HEK293 (cell line): Measurements from ENCODE around the gene VILL.

ENCODE experiments used
- CTCF ChIA-PET: fragments of 350-600 bp; formaldehyde crosslinking; extraction: SDS; loops from one replicate; lab custom pipeline; 2021; ENCODE audit warnings: antibody characterized with exemption; lab: Yijun Ruan, JAX
- POLR2A ChIA-PET: fragments of 300-600 bp; formaldehyde crosslinking; extraction: SDS; loops from one replicate; lab custom pipeline; 2020; ENCODE audit warnings: antibody characterized with exemption, inconsistent platforms; lab: Yijun Ruan, JAX
- H3K27ac ChIP-seq: fragments of 200-500 bp; sonication (Bioruptor generic); 2 replicates; pipeline ENCODE4 v1.5.1; 2014; ENCODE audit warnings: low read depth, low read length, control low read depth, inconsistent platforms; ENCODE audit errors: extremely low read depth
- H3K36me3 ChIP-seq, 2 experiments: fragments of 200-500 bp in 1 of 2; sonication (Bioruptor generic) in 1 of 2; 1 replicate in 1 of 2; 2 replicates in 1 of 2; pipeline ENCODE4 v1.5.1; 2014 to 2017; ENCODE audit warnings: inconsistent platforms in 2 of 2, low read length in 2 of 2; ENCODE audit not compliant: control insufficient read depth in 2 of 2, insufficient read depth in 1 of 2
- H3K4me1 ChIP-seq: fragments of 200-500 bp; sonication (Bioruptor generic); 2 replicates; pipeline ENCODE4 v1.5.1; 2014; ENCODE audit warnings: mild to moderate bottlenecking, low read length, inconsistent platforms; ENCODE audit not compliant: control insufficient read depth, insufficient read depth
- H3K4me3 ChIP-seq: 2 replicates; pipeline ENCODE4 v1.5.1; 2011; ENCODE audit warnings: low read depth, mild to moderate bottlenecking, control low read depth, low read length, moderate library complexity
- H3K9me3 ChIP-seq: fragments of 200-500 bp; sonication (Bioruptor generic); 2 replicates; pipeline ENCODE4 v1.5.1; 2014; ENCODE audit warnings: low read depth, low read length, inconsistent platforms; ENCODE audit not compliant: control insufficient read depth, insufficient read depth
- BCL11B ChIP-seq: fragments of 450-650 bp; formaldehyde crosslinking; IDR thresholded peaks from 2 replicates; pipeline ENCODE4 v1.5.1; 2016; ENCODE audit warnings: low read depth, missing biosample characterization, missing genetic modification characterization
- EGR2 ChIP-seq: fragments of 450-650 bp; formaldehyde crosslinking; IDR thresholded peaks from 2 replicates; pipeline ENCODE4 v1.5.1; 2016; ENCODE audit warnings: low read depth, missing biosample characterization, missing genetic modification characterization
- HIC1 ChIP-seq: fragments of 450-650 bp; formaldehyde crosslinking; IDR thresholded peaks from 2 replicates; pipeline ENCODE4 v1.5.1; 2016; ENCODE audit warnings: missing biosample characterization, missing genetic modification characterization
- MZF1 ChIP-seq: fragments of 450-650 bp; formaldehyde crosslinking; IDR thresholded peaks from 2 replicates; pipeline ENCODE4 v1.5.1; 2017; ENCODE audit warnings: missing biosample characterization, missing genetic modification characterization, borderline replicate concordance
- OSR2 ChIP-seq: fragments of 450-650 bp; formaldehyde crosslinking; IDR thresholded peaks from 2 replicates; pipeline ENCODE4 v1.5.1; 2016; ENCODE audit warnings: missing biosample characterization, missing genetic modification characterization
- SALL2 ChIP-seq: fragments of 450-650 bp; formaldehyde crosslinking; IDR thresholded peaks from 2 replicates; pipeline ENCODE4 v1.5.0; 2017; ENCODE audit warnings: missing biosample characterization, mild to moderate bottlenecking, missing genetic modification characterization, borderline replicate concordance
- SP3 ChIP-seq: fragments of 450-650 bp; formaldehyde crosslinking; IDR thresholded peaks from 2 replicates; pipeline ENCODE4 v1.5.1; 2016; ENCODE audit warnings: missing biosample characterization, missing genetic modification characterization
- WT1 ChIP-seq: fragments of 450-650 bp; formaldehyde crosslinking; IDR thresholded peaks from 2 replicates; pipeline ENCODE4 v1.5.1; 2016; ENCODE audit warnings: missing biosample characterization, missing genetic modification characterization
- ZBTB1 ChIP-seq: fragments of 450-650 bp; formaldehyde crosslinking; IDR thresholded peaks from 2 replicates; pipeline ENCODE4 v1.5.1; 2016; ENCODE audit warnings: missing biosample characterization, missing genetic modification characterization
- ZBTB10 ChIP-seq: fragments of 450-650 bp; formaldehyde crosslinking; IDR thresholded peaks from 2 replicates; pipeline ENCODE4 v1.5.1; 2016; ENCODE audit warnings: missing biosample characterization, missing genetic modification characterization
- ZBTB48 ChIP-seq: fragments of 450-650 bp; formaldehyde crosslinking; IDR thresholded peaks from 2 replicates; pipeline ENCODE4 v1.5.1; 2016; ENCODE audit warnings: missing biosample characterization, missing genetic modification characterization
- ZIC2 ChIP-seq: fragments of 450-650 bp; formaldehyde crosslinking; IDR thresholded peaks from 2 replicates; pipeline ENCODE4 v1.5.1; 2016; ENCODE audit warnings: missing biosample characterization, missing genetic modification characterization
- ZNF221 ChIP-seq: fragments of 450-650 bp; formaldehyde crosslinking; IDR thresholded peaks from 2 replicates; pipeline ENCODE4 v1.5.1; 2017; ENCODE audit warnings: missing biosample characterization, missing genetic modification characterization, borderline replicate concordance
- ZNF274 ChIP-seq, 2 experiments: fragments of 200-500 bp in 1 of 2; fragments of 450-650 bp in 1 of 2; sonication (Bioruptor generic) in 1 of 2; formaldehyde crosslinking in 1 of 2; IDR thresholded peaks; 2 replicates each; pipeline versions ENCODE4 v1.5.1 to v1.6.1; 2014 to 2016; ENCODE audit warnings: borderline replicate concordance in 1 of 2, inconsistent platforms in 1 of 2, low read length in 1 of 2, missing biosample characterization in 1 of 2, missing genetic modification characterization in 1 of 2
- ZNF341 ChIP-seq: fragments of 450-650 bp; formaldehyde crosslinking; IDR thresholded peaks from 2 replicates; pipeline ENCODE4; 2016; ENCODE audit warnings: low read depth, missing biosample characterization, missing genetic modification characterization
- ZNF394 ChIP-seq: fragments of 450-650 bp; formaldehyde crosslinking; IDR thresholded peaks from 2 replicates; pipeline ENCODE4 v1.5.1; 2016; ENCODE audit warnings: missing biosample characterization, missing genetic modification characterization, mild to moderate bottlenecking, moderate library complexity, borderline replicate concordance
- ZNF510 ChIP-seq: fragments of 450-650 bp; formaldehyde crosslinking; IDR thresholded peaks from 2 replicates; pipeline ENCODE4 v1.5.1; 2018; ENCODE audit warnings: mild to moderate bottlenecking, missing genetic modification characterization, missing biosample characterization; ENCODE audit not compliant: insufficient replicate concordance
- ZNF558 ChIP-seq: fragments of 450-650 bp; formaldehyde crosslinking; IDR thresholded peaks from 2 replicates; pipeline ENCODE4 v1.5.1; 2016; ENCODE audit warnings: missing biosample characterization, missing genetic modification characterization
- ZNF768 ChIP-seq: fragments of 450-650 bp; formaldehyde crosslinking; IDR thresholded peaks from 2 replicates; pipeline ENCODE4 v1.5.1; 2018; ENCODE audit warnings: missing biosample characterization, mild to moderate bottlenecking, missing genetic modification characterization
- ZNF777 ChIP-seq: fragments of 450-650 bp; formaldehyde crosslinking; IDR thresholded peaks from 2 replicates; pipeline ENCODE4 v1.5.1; 2017; ENCODE audit warnings: missing biosample characterization, missing genetic modification characterization, borderline replicate concordance
- ZSCAN18 ChIP-seq: fragments of 450-650 bp; formaldehyde crosslinking; IDR thresholded peaks from 2 replicates; pipeline ENCODE4 v1.5.1; 2016; ENCODE audit warnings: missing biosample characterization, missing genetic modification characterization
- TF ChIP-seq, protein P1 (sequence below): fragments of 450-650 bp; formaldehyde crosslinking; IDR thresholded peaks from 2 replicates; pipeline ENCODE4 v1.5.1; 2016; ENCODE audit warnings: missing biosample characterization, missing genetic modification characterization

The VILL gene

GRCh38 chr3:38008971-38009580 lies 18.5 kb downstream of the VILL start:
- TF ChIP-seq ZNF558 (tag by site-specific recombination), result no peak
- no peak for TF ChIP-seq OSR2 (tag by site-specific recombination)
- no peak for TF ChIP-seq SP3 (tag by site-specific recombination)
- no peak for TF ChIP-seq ZBTB48
- TF ChIP-seq, all 188 proteins: peak for 0
- no peak overlapping the region for H3K4me3 ChIP-seq
- H3K36me3 ChIP-seq, result peaks cover 0 to 4% of the 10 kb centered on the region in 2 experiments; a peak in 1 of 3 replicates
- H3K27ac ChIP-seq, result no peak overlapping the region
- H3K9me3 ChIP-seq, result no peaks in the 10 kb centered on the region
- POLR2A ChIA-PET, result no interaction called here
- no peaks in the 10 kb centered on the region for H3K4me1 ChIP-seq
- CTCF ChIA-PET, result interaction anchor here (0.7 to 1.4 kb wide), 2 partner anchors 12 to 695 kb away, joined by 3 to 4 read pairs; no protein-coding TSS in a partner anchor

DNA sequence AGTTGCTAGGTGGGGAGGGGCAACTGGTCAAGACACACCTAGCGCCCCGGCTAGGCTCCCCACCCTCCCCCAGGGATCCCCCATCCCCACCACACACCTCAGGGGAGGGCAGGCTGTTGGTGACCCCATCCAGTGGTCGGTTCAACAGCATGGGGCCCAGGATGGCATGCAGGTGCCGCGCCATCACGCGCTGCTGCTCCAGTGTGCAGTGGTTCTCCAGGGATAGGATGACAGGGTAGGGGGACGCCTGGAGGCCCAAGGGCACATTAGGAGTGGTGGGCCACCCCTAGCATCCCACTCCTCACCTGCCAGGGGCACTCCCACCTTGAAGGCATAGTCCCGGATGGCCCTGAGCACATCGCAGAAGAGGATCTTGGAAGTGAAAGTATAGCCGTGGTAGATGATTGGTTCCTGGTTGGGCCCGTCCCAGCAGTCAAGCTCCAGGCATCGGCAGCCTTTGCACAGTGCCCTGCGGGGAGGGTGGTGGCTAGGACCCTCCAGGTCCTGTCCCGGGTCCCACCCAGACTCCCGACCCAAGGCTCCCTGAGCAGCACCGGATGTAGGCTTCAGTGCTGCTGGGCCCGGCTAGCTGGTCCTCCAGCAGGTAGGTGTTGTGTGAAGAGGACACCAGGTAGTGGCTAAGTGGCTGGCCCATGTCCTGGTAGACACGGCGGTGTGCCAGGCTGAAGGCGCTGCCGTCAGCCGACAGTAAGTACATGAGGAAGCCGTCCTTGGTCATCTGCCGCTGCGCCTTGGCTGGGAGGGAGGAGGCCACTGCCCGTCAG lies 19.4 kb downstream of the VILL start:
- Histone ChIP-seq H3K9me3 (no peaks in the 10 kb centered on the region), H3K4me1 (no peaks in the 10 kb centered on the region), H3K4me3 (no peak overlapping the region), H3K27ac (no peak overlapping the region), H3K36me3 (peaks cover 0 to 4% of the 10 kb centered on the region in 2 experiments; a peak in 1 of 3 replicates)
- TF ChIP-seq HIC1 (tag by site-specific recombination) (no peak), ZNF221 (tag by site-specific recombination) (no peak), ZBTB1 (tag by site-specific recombination) (no peak), ZSCAN18 (tag by site-specific recombination) (no peak), ZNF341 (tag by site-specific recombination) (no peak), SALL2 (tag by site-specific recombination) (no peak), ZNF394 (no peak), MZF1 (tag by site-specific recombination) (no peak), BCL11B (no peak), ZIC2 (tag by site-specific recombination) (no peak)
- CTCF ChIA-PET, result interaction anchor here (1.4 kb wide), 1 partner anchor 13 kb away, joined by 4 read pairs; no protein-coding TSS in a partner anchor
- POLR2A ChIA-PET, result no interaction called here

DNA sequence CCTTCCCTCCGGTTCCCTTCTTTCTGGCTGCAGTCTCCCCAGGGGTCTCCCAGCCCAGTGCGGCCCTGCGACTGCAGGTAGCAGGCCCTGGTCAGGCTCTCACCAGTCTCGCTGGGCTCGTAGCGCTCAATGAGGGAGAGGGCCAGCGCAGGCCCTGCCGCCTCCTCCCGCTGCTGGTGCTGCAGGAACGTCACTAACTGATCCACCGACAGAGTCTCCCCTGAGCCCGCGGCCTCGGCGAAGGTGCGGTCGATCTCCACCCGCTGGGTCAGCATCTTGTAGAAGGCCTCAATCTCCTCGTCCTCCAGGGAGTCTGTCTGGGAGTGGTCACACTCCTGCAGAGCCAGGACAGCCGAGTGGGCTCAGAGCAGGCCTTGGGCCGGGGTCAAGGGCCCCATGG lies 20.5 kb downstream of the VILL start:
- H3K36me3 ChIP-seq, result peaks cover 0 to 10% of the 10 kb centered on the region in 2 experiments; a peak in 1 of 3 replicates
- no peaks in the 10 kb centered on the region for H3K4me1 ChIP-seq
- H3K27ac ChIP-seq, result no peak overlapping the region
- ChIA-PET POLR2A (no interaction called here), CTCF (no interaction called here)
- H3K9me3 ChIP-seq, result no peaks in the 10 kb centered on the region
- H3K4me3 ChIP-seq, result no peak overlapping the region
- TF ChIP-seq ZNF768 (tag by site-specific recombination), result no peak
- no peak for TF ChIP-seq ZBTB10 (tag by site-specific recombination)
- TF ChIP-seq, protein P1, sequence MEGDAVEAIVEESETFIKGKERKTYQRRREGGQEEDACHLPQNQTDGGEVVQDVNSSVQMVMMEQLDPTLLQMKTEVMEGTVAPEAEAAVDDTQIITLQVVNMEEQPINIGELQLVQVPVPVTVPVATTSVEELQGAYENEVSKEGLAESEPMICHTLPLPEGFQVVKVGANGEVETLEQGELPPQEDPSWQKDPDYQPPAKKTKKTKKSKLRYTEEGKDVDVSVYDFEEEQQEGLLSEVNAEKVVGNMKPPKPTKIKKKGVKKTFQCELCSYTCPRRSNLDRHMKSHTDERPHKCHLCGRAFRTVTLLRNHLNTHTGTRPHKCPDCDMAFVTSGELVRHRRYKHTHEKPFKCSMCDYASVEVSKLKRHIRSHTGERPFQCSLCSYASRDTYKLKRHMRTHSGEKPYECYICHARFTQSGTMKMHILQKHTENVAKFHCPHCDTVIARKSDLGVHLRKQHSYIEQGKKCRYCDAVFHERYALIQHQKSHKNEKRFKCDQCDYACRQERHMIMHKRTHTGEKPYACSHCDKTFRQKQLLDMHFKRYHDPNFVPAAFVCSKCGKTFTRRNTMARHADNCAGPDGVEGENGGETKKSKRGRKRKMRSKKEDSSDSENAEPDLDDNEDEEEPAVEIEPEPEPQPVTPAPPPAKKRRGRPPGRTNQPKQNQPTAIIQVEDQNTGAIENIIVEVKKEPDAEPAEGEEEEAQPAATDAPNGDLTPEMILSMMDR, result no peak
- no peak for TF ChIP-seq EGR2 (tag by site-specific recombination)
- TF ChIP-seq ZNF777 (tag by site-specific recombination), result no peak
- TF ChIP-seq ZNF274 (IDR thresholded peaks at IDR 0.05; ENCODE audit: low read length), result no peak
- no peak for TF ChIP-seq ZNF274 (tag by site-specific recombination; IDR thresholded peaks at IDR 0.05; ENCODE audit: borderline replicate concordance)
- no peak for TF ChIP-seq SP3 (tag by site-specific recombination)
- no peak for TF ChIP-seq ZNF510 (tag by site-specific recombination)
- TF ChIP-seq WT1 (tag by site-specific recombination), result no peak
